ENCODE data around the gene ESPL1.

Gene ESPL1

DNA sequence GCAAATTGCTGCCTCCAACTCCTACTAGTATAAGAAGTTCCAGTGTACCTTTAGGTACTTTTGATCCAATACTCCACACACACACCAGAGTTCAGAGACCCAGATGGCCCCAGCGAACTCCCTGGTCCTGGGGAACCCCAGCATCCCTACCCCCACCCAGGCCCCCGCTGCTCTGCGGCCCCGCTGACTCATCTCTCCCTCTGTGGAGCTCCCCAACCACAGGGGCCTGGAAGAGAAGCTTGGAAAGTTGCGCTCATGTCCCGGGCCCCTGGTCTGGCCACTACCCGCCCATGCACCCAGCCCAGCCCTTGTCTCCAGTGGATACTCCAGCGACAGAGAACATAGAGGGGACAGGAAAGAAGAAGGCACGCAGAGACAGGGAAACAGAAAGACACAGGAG lies 72.3 kb downstream of the ESPL1 start:
- DNase-seq (ENCODE audit: low read depth) = no peak

All from GM04503 (cell line).